HEK293 (cell line): Measurements from ENCODE around the gene BEX1.
A peak's percentile ranks its signal among the peaks of the same experiment; 100 is the strongest.

Experiments used
- CTCF ChIA-PET: fragments of 350-600 bp; formaldehyde crosslinking; extraction: SDS; loops from one replicate; lab custom pipeline; 2021; ENCODE audit warnings: antibody characterized with exemption; lab: Yijun Ruan, JAX
- POLR2A ChIA-PET: fragments of 300-600 bp; formaldehyde crosslinking; extraction: SDS; loops from one replicate; lab custom pipeline; 2020; ENCODE audit warnings: antibody characterized with exemption, inconsistent platforms; lab: Yijun Ruan, JAX
- H3K27ac ChIP-seq: fragments of 200-500 bp; sonication (Bioruptor generic); 2 replicates; pipeline ENCODE4 v1.5.1; 2014; ENCODE audit warnings: low read depth, low read length, control low read depth, inconsistent platforms; ENCODE audit errors: extremely low read depth
- H3K36me3 ChIP-seq, 2 experiments: fragments of 200-500 bp in 1 of 2; sonication (Bioruptor generic) in 1 of 2; 1 replicate in 1 of 2; 2 replicates in 1 of 2; pipeline ENCODE4 v1.5.1; 2014 to 2017; ENCODE audit warnings: inconsistent platforms in 2 of 2, low read length in 2 of 2; ENCODE audit not compliant: control insufficient read depth in 2 of 2, insufficient read depth in 1 of 2
- H3K4me1 ChIP-seq: fragments of 200-500 bp; sonication (Bioruptor generic); 2 replicates; pipeline ENCODE4 v1.5.1; 2014; ENCODE audit warnings: mild to moderate bottlenecking, low read length, inconsistent platforms; ENCODE audit not compliant: control insufficient read depth, insufficient read depth
- H3K4me3 ChIP-seq: 2 replicates; pipeline ENCODE4 v1.5.1; 2011; ENCODE audit warnings: low read depth, mild to moderate bottlenecking, control low read depth, low read length, moderate library complexity
- H3K9me3 ChIP-seq: fragments of 200-500 bp; sonication (Bioruptor generic); 2 replicates; pipeline ENCODE4 v1.5.1; 2014; ENCODE audit warnings: low read depth, low read length, inconsistent platforms; ENCODE audit not compliant: control insufficient read depth, insufficient read depth
- GLIS2 ChIP-seq: fragments of 450-650 bp; formaldehyde crosslinking; IDR thresholded peaks from 2 replicates; pipeline ENCODE4 v1.5.1; 2016; ENCODE audit warnings: missing biosample characterization, missing genetic modification characterization
- HIC1 ChIP-seq: fragments of 450-650 bp; formaldehyde crosslinking; IDR thresholded peaks from 2 replicates; pipeline ENCODE4 v1.5.1; 2016; ENCODE audit warnings: missing biosample characterization, missing genetic modification characterization
- KLF16 ChIP-seq: fragments of 450-650 bp; formaldehyde crosslinking; IDR thresholded peaks from 2 replicates; pipeline ENCODE4 v1.5.1; 2017; ENCODE audit warnings: missing biosample characterization, missing genetic modification characterization
- KLF17 ChIP-seq: fragments of 450-650 bp; formaldehyde crosslinking; IDR thresholded peaks from 2 replicates; pipeline ENCODE4 v1.5.1; 2016; ENCODE audit warnings: missing biosample characterization, missing genetic modification characterization
- OSR2 ChIP-seq: fragments of 450-650 bp; formaldehyde crosslinking; IDR thresholded peaks from 2 replicates; pipeline ENCODE4 v1.5.1; 2016; ENCODE audit warnings: missing biosample characterization, missing genetic modification characterization
- PRDM10 ChIP-seq: fragments of 450-650 bp; formaldehyde crosslinking; IDR thresholded peaks from 2 replicates; pipeline ENCODE4 v1.5.1; 2016; ENCODE audit warnings: missing biosample characterization, missing genetic modification characterization
- SALL2 ChIP-seq: fragments of 450-650 bp; formaldehyde crosslinking; IDR thresholded peaks from 2 replicates; pipeline ENCODE4 v1.5.0; 2017; ENCODE audit warnings: missing biosample characterization, mild to moderate bottlenecking, missing genetic modification characterization, borderline replicate concordance
- ZBTB1 ChIP-seq: fragments of 450-650 bp; formaldehyde crosslinking; IDR thresholded peaks from 2 replicates; pipeline ENCODE4 v1.5.1; 2016; ENCODE audit warnings: missing biosample characterization, missing genetic modification characterization
- ZBTB11 ChIP-seq: fragments of 450-650 bp; formaldehyde crosslinking; conservative IDR thresholded peaks from 2 replicates; pipeline ENCODE4 v1.5.1; 2016; ENCODE audit warnings: low read depth, missing biosample characterization, missing genetic modification characterization
- ZBTB20 ChIP-seq: fragments of 450-650 bp; formaldehyde crosslinking; IDR thresholded peaks from 2 replicates; pipeline ENCODE4 v1.5.1; 2016; ENCODE audit warnings: missing biosample characterization, missing genetic modification characterization
- ZBTB6 ChIP-seq: fragments of 450-650 bp; formaldehyde crosslinking; IDR thresholded peaks from 2 replicates; pipeline ENCODE4 v1.5.1; 2017; ENCODE audit warnings: missing biosample characterization, missing genetic modification characterization
- ZEB2 ChIP-seq: fragments of 450-650 bp; formaldehyde crosslinking; IDR thresholded peaks from 2 replicates; pipeline ENCODE4 v1.5.1; 2016; ENCODE audit warnings: missing biosample characterization, missing genetic modification characterization
- ZFP69B ChIP-seq: fragments of 450-650 bp; formaldehyde crosslinking; IDR thresholded peaks from 2 replicates; pipeline ENCODE4 v1.5.1; 2016; ENCODE audit warnings: missing biosample characterization, missing genetic modification characterization
- ZIC2 ChIP-seq: fragments of 450-650 bp; formaldehyde crosslinking; IDR thresholded peaks from 2 replicates; pipeline ENCODE4 v1.5.1; 2016; ENCODE audit warnings: missing biosample characterization, missing genetic modification characterization
- ZNF10 ChIP-seq: fragments of 450-650 bp; formaldehyde crosslinking; IDR thresholded peaks from 2 replicates; pipeline ENCODE4 v1.5.1; 2017; ENCODE audit warnings: missing biosample characterization, missing genetic modification characterization
- ZNF274 ChIP-seq, 2 experiments: fragments of 200-500 bp in 1 of 2; fragments of 450-650 bp in 1 of 2; sonication (Bioruptor generic) in 1 of 2; formaldehyde crosslinking in 1 of 2; IDR thresholded peaks; 2 replicates each; pipeline versions ENCODE4 v1.5.1 to v1.6.1; 2014 to 2016; ENCODE audit warnings: borderline replicate concordance in 1 of 2, inconsistent platforms in 1 of 2, low read length in 1 of 2, missing biosample characterization in 1 of 2, missing genetic modification characterization in 1 of 2
- ZNF311 ChIP-seq: fragments of 450-650 bp; formaldehyde crosslinking; IDR thresholded peaks from 2 replicates; pipeline ENCODE4 v1.5.1; 2017; ENCODE audit warnings: missing biosample characterization, missing genetic modification characterization, borderline replicate concordance
- ZNF449 ChIP-seq: fragments of 450-650 bp; formaldehyde crosslinking; IDR thresholded peaks from 2 replicates; pipeline ENCODE4 v1.5.1; 2017; ENCODE audit warnings: missing biosample characterization, mild to moderate bottlenecking, missing genetic modification characterization, moderate library complexity
- ZNF501 ChIP-seq: fragments of 450-650 bp; formaldehyde crosslinking; IDR thresholded peaks from 2 replicates; pipeline ENCODE4 v1.5.1; 2016; ENCODE audit warnings: missing biosample characterization, missing genetic modification characterization
- ZNF513 ChIP-seq: fragments of 450-650 bp; IDR thresholded peaks from 2 replicates; pipeline ENCODE4 v1.5.1; 2018; ENCODE audit warnings: missing biosample characterization, missing genetic modification characterization
- ZNF629 ChIP-seq: fragments of 450-650 bp; formaldehyde crosslinking; IDR thresholded peaks from 2 replicates; pipeline ENCODE4 v1.5.1; 2017; ENCODE audit warnings: missing biosample characterization, missing genetic modification characterization
- ZNF747 ChIP-seq: fragments of 450-650 bp; formaldehyde crosslinking; IDR thresholded peaks from 2 replicates; pipeline ENCODE4 v1.5.1; 2016; ENCODE audit warnings: missing biosample characterization, missing genetic modification characterization

BEX1 gene

GRCh38 chrX:103063918-103064434 is at the start of gene BEX1:
BEX1 (minus strand) TSS chrX:103064171; CDS start chrX:103063274, 897 bp downstream.
- H3K4me1 ChIP-seq: no peaks in the 10 kb centered on the region
- no peaks in the 10 kb centered on the region for H3K9me3 ChIP-seq
- ChIA-PET CTCF (interaction anchor here (0.5 to 0.7 kb wide), 2 partner anchors 112 to 1135 kb away, joined by 3 read pairs; no protein-coding TSS in a partner anchor), POLR2A (no interaction called here)
- H3K27ac ChIP-seq: no peak within 1 kb of the TSS
- H3K36me3 ChIP-seq: no peaks in the 10 kb centered on the region
- H3K4me3 ChIP-seq: peak within 1 kb of the TSS; percentile 36
- no peak for TF ChIP-seq SALL2 (tag by site-specific recombination)
- TF ChIP-seq ZEB2 (tag by site-specific recombination): 0 out of 2 replicates have a peak, but pooled peaks have one; percentile 21
- peak; percentile 49; the same call in 1 of the 2 replicates for TF ChIP-seq ZNF501 (tag by site-specific recombination)
- peak; percentile 72 for TF ChIP-seq ZIC2 (tag by site-specific recombination)
- no peak for TF ChIP-seq KLF16 (tag by site-specific recombination)
- no peak for TF ChIP-seq ZBTB6
- TF ChIP-seq ZNF10 (tag by site-specific recombination): no peak
- TF ChIP-seq ZNF449: no peak
- TF ChIP-seq ZFP69B (tag by site-specific recombination): peak; percentile 75
- TF ChIP-seq PRDM10 (tag by site-specific recombination): peak; percentile 88
- no peak for TF ChIP-seq ZNF747 (tag by site-specific recombination)
- no peak for TF ChIP-seq ZNF311 (tag by site-specific recombination)
- TF ChIP-seq HIC1 (tag by site-specific recombination): peak; percentile 82
- TF ChIP-seq KLF17 (tag by site-specific recombination): no peak
- peak; percentile 39; the same call in 1 of the 2 replicates for TF ChIP-seq ZBTB11 (tag by site-specific recombination)
- no peak for TF ChIP-seq ZBTB1 (tag by site-specific recombination)
- no peak for TF ChIP-seq ZNF274 (IDR thresholded peaks at IDR 0.05; ENCODE audit: low read length)
- TF ChIP-seq ZNF274 (tag by site-specific recombination; IDR thresholded peaks at IDR 0.05; ENCODE audit: borderline replicate concordance): no peak
- no peak for TF ChIP-seq OSR2 (tag by site-specific recombination)
- peak; percentile 90 for TF ChIP-seq ZBTB20
- TF ChIP-seq ZNF513: no peak
- peak; percentile 90 for TF ChIP-seq ZNF629
- peak; percentile 71 for TF ChIP-seq GLIS2 (tag by site-specific recombination)
